Panc1 (cell line): ENCODE data around the gene SLC9A1. TPM values are rescaled to one million over a fixed set of nuclear protein-coding genes. Genes with fewer than 3 reads are reported as not detected.

Experiments
- ATAC-seq: fragments of 200-7000 bp; cut with Tn5 transposase; 2 replicates; pipeline ENCODE4 v1.9.1; 2020; ENCODE audit warnings: mild to moderate bottlenecking, moderate library complexity
- BruUV-seq: library from RNA; stranded (reverse); fragments of 400-500 nt; replicated peaks from 2 replicates; lab custom pipeline; 2021; lab: Mats Ljungman, UMichigan
- CTCF ChIA-PET: fragments of 300-600 bp; sonication (Branson Sonifier 250); formaldehyde crosslinking; loops from one replicate; lab custom pipeline; 2022; ENCODE audit warnings: antibody characterized with exemption; lab: Charles Lee
- POLR2A ChIA-PET: fragments of 300-600 bp; sonication (Branson Sonifier 250); formaldehyde crosslinking; loops from one replicate; lab custom pipeline; 2022; ENCODE audit warnings: antibody characterized with exemption; lab: Charles Lee
- DNase-seq: peaks from one replicate; pipeline ENCODE4 v3.0.0-alpha.2; 2010; ENCODE audit warnings: low read depth, low spot score
- H3K27ac ChIP-seq: 2 replicates; pipeline ENCODE4 v1.5.1; 2011; ENCODE audit warnings: mild to moderate bottlenecking, low read length, inconsistent platforms
- H3K27me3 ChIP-seq: fragments of 200-500 bp; sonication (Bioruptor generic); 2 replicates; pipeline ENCODE4 v1.6.0; 2014; ENCODE audit warnings: low read length, inconsistent platforms; ENCODE audit not compliant: control insufficient read depth, insufficient read depth
- H3K36me3 ChIP-seq: fragments of 200-500 bp; sonication (Bioruptor generic); 2 replicates; pipeline ENCODE4 v1.5.1; 2014; ENCODE audit warnings: inconsistent platforms, mild to moderate bottlenecking, low read length, moderate library complexity; ENCODE audit not compliant: control insufficient read depth, insufficient read depth
- H3K4me1 ChIP-seq: 2 replicates; pipeline ENCODE4 v1.5.1; 2011; ENCODE audit warnings: inconsistent platforms, mild to moderate bottlenecking, low read length, moderate library complexity; ENCODE audit not compliant: control insufficient read depth, insufficient read depth
- H3K4me3 ChIP-seq, 2 experiments: 2 replicates each; pipeline ENCODE4 v1.5.1; 2011 to 2012; ENCODE audit warnings: low read depth in 2 of 2, low read length in 2 of 2, mild to moderate bottlenecking in 2 of 2, inconsistent platforms in 1 of 2, moderate library complexity in 1 of 2
- H3K9me3 ChIP-seq: fragments of 200-500 bp; sonication (Bioruptor generic); 2 replicates; pipeline ENCODE4 v1.5.1; 2014; ENCODE audit warnings: low read depth, mild to moderate bottlenecking, inconsistent platforms, low read length, moderate library complexity; ENCODE audit not compliant: control insufficient read depth, insufficient read depth
- CTCF ChIP-seq: fragments of 450-650 bp; IDR thresholded peaks from 2 replicates; pipeline ENCODE4 v1.5.1; 2017; ENCODE audit warnings: mild to moderate bottlenecking
- POLR2AphosphoS5 ChIP-seq: IDR thresholded peaks from 2 replicates; pipeline ENCODE4 v1.6.1; 2012; ENCODE audit warnings: mild to moderate bottlenecking, low read depth, low read length, moderate library complexity
- REST ChIP-seq, 2 experiments: IDR thresholded peaks; 2 replicates each; pipeline ENCODE4 v1.6.1; 2011 to 2012; ENCODE audit warnings: low read depth in 2 of 2, control low read depth in 1 of 2, low read length in 1 of 2, mild to moderate bottlenecking in 1 of 2, moderate library complexity in 1 of 2; ENCODE audit not compliant: insufficient read depth in 1 of 2
- SIN3A ChIP-seq: IDR thresholded peaks from 2 replicates; pipeline ENCODE4 v1.6.1; 2012; ENCODE audit warnings: low read depth, mild to moderate bottlenecking, low read length, moderate library complexity, borderline replicate concordance; ENCODE audit not compliant: insufficient read depth
- TCF7L2 ChIP-seq: IDR thresholded peaks from 2 replicates; pipeline ENCODE4 v1.6.1; 2011; ENCODE audit warnings: mild to moderate bottlenecking, low read depth, low read length, inconsistent platforms
- in situ Hi-C: cut with HindIII; loops from 2 replicates; pipeline ENCODE4 v1.10.0; 2016; ENCODE audit warnings: low sequenced_read_pairs, low pct_unique_long_range_greater_than_20kb
- intact Hi-C: fragments of 100-400 bp; cut with micrococcal nuclease; formaldehyde crosslinking; loops from one replicate; pipeline ENCODE4 v1.10.0; 2022; ENCODE audit not compliant: unreplicated experiment
- total RNA-seq: library from RNA; stranded (reverse); gene quantifications from one replicate; pipeline ENCODE4 v1.2.1, GENCODE V29; 2021; ENCODE audit not compliant: unreplicated experiment

SLC9A1 gene
- total RNA-seq, 1 experiment from 2014 or later: 31.3 TPM

GRCh38 chr1:27203946-27204345, 49.0 kb upstream of the SLC9A1 start:
- no peak for DNase-seq
- CTCF ChIA-PET: interaction anchor here (0.6 to 1.1 kb wide), 3 partner anchors 26 to 191 kb away, joined by 3 to 12 read pairs (median 5); no protein-coding TSS in a partner anchor
- Histone ChIP-seq H3K27me3 (no peaks in the 10 kb centered on the region), H3K4me3 (no peak overlapping the region), H3K36me3 (no peaks in the 10 kb centered on the region), H3K9me3 (no peaks in the 10 kb centered on the region), H3K4me1 (no peaks in the 10 kb centered on the region), H3K27ac (no peak overlapping the region)
- no peak for ATAC-seq
- no peak for TF ChIP-seq TCF7L2
- no peak for TF ChIP-seq SIN3A
- no peak for TF ChIP-seq REST (IDR thresholded peaks at IDR 0.05; ENCODE audit: insufficient read depth in 1 of 2, low read depth in 2 of 2, low read length in 1 of 2)
- no peak for TF ChIP-seq CTCF
- TF ChIP-seq POLR2AphosphoS5: no peak
- in situ Hi-C loops (no loop called here), intact Hi-C loops (no loop called here)
- POLR2A ChIA-PET: interaction anchor here (0.5 to 0.7 kb wide), 2 partner anchors 199 to 290 kb away, joined by 3 to 10 read pairs; partner anchors contain the start of gene NR0B2
- BruUV-seq: no TSS peak

GRCh38 chr1:27201295-27201694, 46.4 kb upstream of the SLC9A1 start:
- no TSS peak for BruUV-seq
- intact Hi-C loops: no loop called here

More at GRCh38 chr1:27201295-27201694, 46.4 kb upstream of the SLC9A1 start:
- CTCF ChIA-PET: interaction anchor here (0.6 kb wide), 1 partner anchor 10 kb away, joined by 3 read pairs; no protein-coding TSS in a partner anchor
- no peak for ATAC-seq
- no peak for DNase-seq
- Histone ChIP-seq H3K27me3 (no peaks in the 10 kb centered on the region), H3K27ac (no peak overlapping the region), H3K4me3 (no peak overlapping the region), H3K4me1 (no peaks in the 10 kb centered on the region), H3K9me3 (no peaks in the 10 kb centered on the region), H3K36me3 (no peaks in the 10 kb centered on the region)
- TF ChIP-seq CTCF (no peak), SIN3A (no peak), REST (IDR thresholded peaks at IDR 0.05; ENCODE audit: insufficient read depth in 1 of 2, low read depth in 2 of 2, low read length in 1 of 2) (no peak), TCF7L2 (no peak), POLR2AphosphoS5 (no peak)
- POLR2A ChIA-PET: no interaction called here
- in situ Hi-C loops: no loop called here
